ENCODE measurements around the gene NTSR1. TPM values are rescaled to one million over a fixed set of nuclear protein-coding genes. Genes with fewer than 3 reads are reported as not detected.

Gene NTSR1
- total RNA-seq, 1 experiment from 2014 or later = 0.98 TPM

DNA sequence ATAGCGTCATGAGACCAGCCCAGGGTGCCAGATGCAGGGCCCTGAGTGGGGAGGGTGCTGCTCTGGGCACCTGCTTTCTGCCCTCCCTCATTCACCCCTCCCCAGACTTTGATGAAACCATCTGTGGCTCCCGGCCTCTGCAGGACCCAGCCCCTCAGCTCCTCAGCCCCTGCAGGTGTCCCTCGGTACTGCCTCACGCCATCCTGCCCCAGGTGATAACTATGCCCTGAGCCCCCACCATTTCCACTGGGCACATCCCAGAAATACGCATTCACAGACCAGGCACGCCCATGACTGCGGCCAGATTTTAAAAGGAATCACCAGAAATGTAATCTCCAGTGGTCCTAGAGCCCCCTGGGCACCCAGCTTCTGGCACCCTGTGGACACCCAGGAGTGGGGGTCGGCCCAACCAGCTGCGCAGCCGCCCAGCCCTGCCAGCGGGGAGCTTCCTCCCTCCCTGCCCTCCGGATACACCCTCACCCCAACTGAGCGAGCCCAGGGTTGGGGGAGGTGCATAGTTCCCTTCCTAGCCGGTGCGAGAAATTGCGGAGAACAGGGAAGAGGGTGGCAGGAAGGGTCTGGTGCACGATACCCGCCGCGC, 615 bp upstream of the NTSR1 start:
- no TSS peak for BruUV-seq (replicated peaks)
- Histone ChIP-seq H3K27ac (no peak overlapping the region), H3K4me1 (replicated peaks; ENCODE audit: insufficient read depth) (peaks cover 49% of the 10 kb centered on the region), H4K20me1 (ENCODE audit: insufficient read depth) (no peaks in the 10 kb centered on the region), H3F3A (ENCODE audit: insufficient read depth, low read depth) (peaks cover 40% of the 10 kb centered on the region), H3K36me3 (ENCODE audit: low read depth) (no peaks in the 10 kb centered on the region), H3K27me3 (ENCODE audit: insufficient read depth, low read depth) (no peaks in the 10 kb centered on the region), H3K9me3 (ENCODE audit: insufficient read depth, low read depth) (no peaks in the 10 kb centered on the region), H3K4me2 (peak overlapping the region; percentile 73), H3K4me3 (peak overlapping the region; percentile 53; the same call in 1 of the 2 replicates), H3K9me2 (ENCODE audit: insufficient read depth) (no peaks in the 10 kb centered on the region), H3K79me2 (ENCODE audit: low read depth) (peaks cover 28% of the 10 kb centered on the region), H2AFZ (no peak overlapping the region)
- no peak for TF ChIP-seq EZH2 (IDR thresholded peaks at IDR 0.05; ENCODE audit: low read depth)
- TF ChIP-seq, protein P1, sequence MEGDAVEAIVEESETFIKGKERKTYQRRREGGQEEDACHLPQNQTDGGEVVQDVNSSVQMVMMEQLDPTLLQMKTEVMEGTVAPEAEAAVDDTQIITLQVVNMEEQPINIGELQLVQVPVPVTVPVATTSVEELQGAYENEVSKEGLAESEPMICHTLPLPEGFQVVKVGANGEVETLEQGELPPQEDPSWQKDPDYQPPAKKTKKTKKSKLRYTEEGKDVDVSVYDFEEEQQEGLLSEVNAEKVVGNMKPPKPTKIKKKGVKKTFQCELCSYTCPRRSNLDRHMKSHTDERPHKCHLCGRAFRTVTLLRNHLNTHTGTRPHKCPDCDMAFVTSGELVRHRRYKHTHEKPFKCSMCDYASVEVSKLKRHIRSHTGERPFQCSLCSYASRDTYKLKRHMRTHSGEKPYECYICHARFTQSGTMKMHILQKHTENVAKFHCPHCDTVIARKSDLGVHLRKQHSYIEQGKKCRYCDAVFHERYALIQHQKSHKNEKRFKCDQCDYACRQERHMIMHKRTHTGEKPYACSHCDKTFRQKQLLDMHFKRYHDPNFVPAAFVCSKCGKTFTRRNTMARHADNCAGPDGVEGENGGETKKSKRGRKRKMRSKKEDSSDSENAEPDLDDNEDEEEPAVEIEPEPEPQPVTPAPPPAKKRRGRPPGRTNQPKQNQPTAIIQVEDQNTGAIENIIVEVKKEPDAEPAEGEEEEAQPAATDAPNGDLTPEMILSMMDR (conservative IDR thresholded peaks at IDR 0.05) = peak; percentile 67
- DNase-seq = no peak
- ChIA-PET CTCF (no interaction called here), POLR2A (ENCODE audit: unreplicated experiment) (no interaction called here)
- intact Hi-C loops (cut with micrococcal nuclease; ENCODE audit: unreplicated experiment) = no loop called here

DNA sequence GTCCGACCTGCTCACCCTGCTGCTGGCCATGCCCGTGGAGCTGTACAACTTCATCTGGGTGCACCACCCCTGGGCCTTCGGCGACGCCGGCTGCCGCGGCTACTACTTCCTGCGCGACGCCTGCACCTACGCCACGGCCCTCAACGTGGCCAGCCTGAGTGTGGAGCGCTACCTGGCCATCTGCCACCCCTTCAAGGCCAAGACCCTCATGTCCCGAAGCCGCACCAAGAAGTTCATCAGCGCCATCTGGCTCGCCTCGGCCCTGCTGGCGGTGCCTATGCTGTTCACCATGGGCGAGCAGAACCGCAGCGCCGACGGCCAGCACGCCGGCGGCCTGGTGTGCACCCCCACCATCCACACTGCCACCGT, 885 bp downstream of the NTSR1 start:
- Histone ChIP-seq H3K9me2 (ENCODE audit: insufficient read depth) (no peaks in the 10 kb centered on the region), H3K9me3 (ENCODE audit: insufficient read depth, low read depth) (no peaks in the 10 kb centered on the region), H3K4me3 (peak overlapping the region; percentile 53; the same call in 1 of the 2 replicates), H2AFZ (no peak overlapping the region), H3K27me3 (ENCODE audit: insufficient read depth, low read depth) (no peaks in the 10 kb centered on the region), H3K4me2 (peak overlapping the region; percentile 73), H3F3A (ENCODE audit: insufficient read depth, low read depth) (peaks cover 30% of the 10 kb centered on the region), H4K20me1 (ENCODE audit: insufficient read depth) (no peaks in the 10 kb centered on the region), H3K79me2 (ENCODE audit: low read depth) (peaks cover 36% of the 10 kb centered on the region), H3K36me3 (ENCODE audit: low read depth) (no peaks in the 10 kb centered on the region), H3K4me1 (replicated peaks; ENCODE audit: insufficient read depth) (peaks cover 35% of the 10 kb centered on the region), H3K27ac (no peak overlapping the region)
- intact Hi-C loops (cut with micrococcal nuclease; ENCODE audit: unreplicated experiment) = no loop called here
- TF ChIP-seq, protein P1 (conservative IDR thresholded peaks at IDR 0.05) = no peak
- no peak for TF ChIP-seq EZH2 (IDR thresholded peaks at IDR 0.05; ENCODE audit: low read depth)
- DNase-seq = no peak
- POLR2A ChIA-PET (ENCODE audit: unreplicated experiment) = no interaction called here
- CTCF ChIA-PET = no interaction called here
- BruUV-seq (replicated peaks) = no TSS peak

DNA sequence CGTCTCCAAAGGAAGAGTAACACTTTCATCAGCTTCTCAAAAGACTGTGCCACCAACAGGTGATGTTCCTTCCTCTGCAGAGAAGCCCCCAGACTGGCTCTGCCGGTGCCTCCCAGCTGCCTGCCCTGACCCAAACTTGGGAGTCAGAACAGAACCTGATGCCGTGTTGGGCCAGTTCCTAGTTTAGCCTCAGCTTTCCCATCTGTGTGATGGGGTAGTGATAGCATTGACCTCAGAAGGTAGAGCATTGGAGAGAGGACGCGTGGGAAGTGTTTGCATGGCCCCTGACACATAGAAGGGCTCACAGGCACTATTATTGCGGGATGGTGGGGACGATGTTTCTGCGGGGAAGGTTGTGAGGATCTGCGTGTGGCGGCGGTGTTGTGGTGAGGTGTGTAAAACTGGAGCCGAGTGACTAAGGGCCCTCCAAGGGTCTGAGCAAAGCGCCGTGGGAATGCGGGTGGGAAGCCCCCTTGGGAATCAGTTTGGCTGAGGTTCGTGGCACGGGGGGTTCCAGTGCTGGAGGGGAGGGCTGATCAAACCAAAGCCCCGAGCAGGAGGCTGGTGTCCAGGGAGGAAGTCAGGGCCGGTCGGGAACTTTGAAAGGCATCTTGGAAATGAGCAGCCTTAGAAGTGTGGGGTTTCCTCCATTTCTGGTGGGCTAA, 1.7 kb downstream of the NTSR1 start:
- no peak for DNase-seq
- no TSS peak for BruUV-seq (replicated peaks)
- H3K4me2 ChIP-seq = peak overlapping the region; percentile 73
- CTCF ChIA-PET = interaction anchor here (0.5 kb wide), 1 partner anchor 922 kb away, joined by 3 read pairs; no protein-coding TSS in a partner anchor
- no peak overlapping the region for H2AFZ ChIP-seq
- no peaks in the 10 kb centered on the region for H3K9me3 ChIP-seq (ENCODE audit: insufficient read depth, low read depth)
- H3K36me3 ChIP-seq (ENCODE audit: low read depth) = no peaks in the 10 kb centered on the region
- no peaks in the 10 kb centered on the region for H3K27me3 ChIP-seq (ENCODE audit: insufficient read depth, low read depth)
- peaks cover 36% of the 10 kb centered on the region for H3K79me2 ChIP-seq (ENCODE audit: low read depth)
- peak overlapping the region; percentile 53 for H3K4me3 ChIP-seq
- peaks cover 21% of the 10 kb centered on the region; the same call in 1 of the 2 replicates for H3F3A ChIP-seq (ENCODE audit: insufficient read depth, low read depth)
- H4K20me1 ChIP-seq (ENCODE audit: insufficient read depth) = no peaks in the 10 kb centered on the region
- H3K4me1 ChIP-seq (replicated peaks; ENCODE audit: insufficient read depth) = peaks cover 26% of the 10 kb centered on the region
- TF ChIP-seq, protein P1 (conservative IDR thresholded peaks at IDR 0.05) = no peak
- no peak for TF ChIP-seq EZH2 (IDR thresholded peaks at IDR 0.05; ENCODE audit: low read depth)
- no peaks in the 10 kb centered on the region for H3K9me2 ChIP-seq (ENCODE audit: insufficient read depth)
- POLR2A ChIA-PET (ENCODE audit: unreplicated experiment) = no interaction called here
- intact Hi-C loops (cut with micrococcal nuclease; ENCODE audit: unreplicated experiment) = no loop called here
- H3K27ac ChIP-seq = no peak overlapping the region

Measured in PC-9 (cell line).